Mesenchymal stem cell (in vitro differentiated cells and primary cell): Measurements from ENCODE around the gene AACS. TPM values are rescaled to one million over a fixed set of nuclear protein-coding genes. Genes with fewer than 3 reads are reported as not detected.

Source experiments
- DNase-seq: peaks from one replicate; pipeline ENCODE4 v3.0.0-alpha.2; 2013
- H2AFZ ChIP-seq: one replicate; pipeline ENCODE4 v1.6.1; 2013; ENCODE audit warnings: low read depth, mild to moderate bottlenecking, control low read depth, inconsistent platforms, low read length, moderate library complexity
- H2AK5ac ChIP-seq: 2 replicates; pipeline ENCODE4 v1.6.1; 2013; ENCODE audit warnings: low read length, moderate library complexity, mild to moderate bottlenecking, inconsistent platforms; ENCODE audit not compliant: severe bottlenecking
- H2BK120ac ChIP-seq: one replicate; pipeline ENCODE4 v1.6.1; 2013; ENCODE audit warnings: low read depth, mild to moderate bottlenecking, inconsistent platforms, low read length, moderate library complexity
- H2BK12ac ChIP-seq, 2 experiments: one replicate each; pipeline ENCODE4 v1.6.1; 2013; ENCODE audit warnings: inconsistent platforms in 2 of 2, low read length in 2 of 2, mild to moderate bottlenecking in 2 of 2, moderate library complexity in 2 of 2, control low read depth in 1 of 2
- H2BK15ac ChIP-seq: one replicate; pipeline ENCODE4 v1.6.1; 2013; ENCODE audit warnings: mild to moderate bottlenecking, low read depth, inconsistent platforms; ENCODE audit not compliant: poor library complexity, severe bottlenecking
- H2BK5ac ChIP-seq: 2 replicates; pipeline ENCODE4 v1.6.1; 2013; ENCODE audit warnings: low read depth, mild to moderate bottlenecking, low read length, control low read depth, inconsistent platforms; ENCODE audit not compliant: poor library complexity, severe bottlenecking
- H3K14ac ChIP-seq, 2 experiments: one replicate each; pipeline ENCODE4 v1.6.1; 2013; ENCODE audit warnings: inconsistent platforms in 2 of 2, low read length in 2 of 2, control low read depth in 1 of 2, mild to moderate bottlenecking in 1 of 2, moderate library complexity in 1 of 2
- H3K18ac ChIP-seq, 2 experiments: one replicate each; pipeline ENCODE4 v1.6.1; 2013; ENCODE audit warnings: inconsistent platforms in 2 of 2, low read length in 2 of 2, control low read depth in 1 of 2, low read depth in 1 of 2, mild to moderate bottlenecking in 1 of 2
- H3K23ac ChIP-seq, 2 experiments: one replicate each; pipeline ENCODE4 v1.6.1; 2013; ENCODE audit warnings: inconsistent platforms in 2 of 2, low read length in 2 of 2, mild to moderate bottlenecking in 2 of 2, moderate library complexity in 2 of 2, control low read depth in 1 of 2
- H3K27ac ChIP-seq: 2 replicates; pipeline ENCODE4 v1.5.1; 2013; ENCODE audit warnings: mild to moderate bottlenecking, moderate library complexity, low read length, control low read depth, inconsistent platforms; ENCODE audit not compliant: poor library complexity, severe bottlenecking
- H3K27me3 ChIP-seq, 2 experiments: 2 replicates each; pipeline versions ENCODE4 v1.6.1 to v1.7.0; 2013; ENCODE audit warnings: low read length in 2 of 2, mild to moderate bottlenecking in 2 of 2, moderate library complexity in 2 of 2, control low read depth in 1 of 2, inconsistent platforms in 1 of 2; ENCODE audit not compliant: control insufficient read depth in 1 of 2, insufficient read depth in 1 of 2
- H3K36me3 ChIP-seq, 2 experiments: 2 replicates each; pipeline versions ENCODE4 v1.6.1 to v1.7.0; 2013; ENCODE audit warnings: low read length in 2 of 2, control low read depth in 1 of 2, inconsistent platforms in 1 of 2, low read depth in 1 of 2, mild to moderate bottlenecking in 1 of 2; ENCODE audit not compliant: insufficient read depth in 2 of 2, control insufficient read depth in 1 of 2
- H3K4ac ChIP-seq, 2 experiments: one replicate each; pipeline ENCODE4 v1.6.1; 2013; ENCODE audit warnings: inconsistent platforms in 2 of 2, low read length in 2 of 2, mild to moderate bottlenecking in 2 of 2, moderate library complexity in 2 of 2, control low read depth in 1 of 2, low read depth in 1 of 2
- H3K4me1 ChIP-seq: 2 replicates; pipeline ENCODE4 v1.6.1; 2013; ENCODE audit warnings: low read depth, low read length, control low read depth; ENCODE audit not compliant: control insufficient read depth, insufficient read depth
- H3K4me2 ChIP-seq: 2 replicates; pipeline ENCODE4 v1.6.1; 2013; ENCODE audit warnings: low read length, mild to moderate bottlenecking, inconsistent platforms; ENCODE audit not compliant: poor library complexity, severe bottlenecking
- H3K4me3 ChIP-seq, 2 experiments: 2 replicates each; pipeline versions ENCODE4 v1.5.1 to v1.7.0; 2013; ENCODE audit warnings: low read length in 2 of 2, mild to moderate bottlenecking in 2 of 2, control low read depth in 1 of 2, low read depth in 1 of 2; ENCODE audit not compliant: insufficient read depth in 1 of 2
- H3K79me1 ChIP-seq: replicated peaks from 2 replicates; pipeline ENCODE4 v1.6.1; 2013; ENCODE audit warnings: mild to moderate bottlenecking, control low read depth, low read length, inconsistent platforms; ENCODE audit not compliant: poor library complexity, severe bottlenecking
- H3K9ac ChIP-seq: 2 replicates; pipeline ENCODE4 v1.7.0; 2013; ENCODE audit warnings: mild to moderate bottlenecking, low read length, moderate library complexity
- H3K9me3 ChIP-seq: 2 replicates; pipeline ENCODE4 v1.7.0; 2013; ENCODE audit warnings: mild to moderate bottlenecking, low read length; ENCODE audit not compliant: control insufficient read depth
- H4K8ac ChIP-seq: one replicate; pipeline ENCODE4 v1.6.1; 2013; ENCODE audit warnings: inconsistent platforms, mild to moderate bottlenecking, low read length, moderate library complexity
- H4K91ac ChIP-seq: one replicate; pipeline ENCODE4 v1.6.1; 2013; ENCODE audit warnings: mild to moderate bottlenecking, low read length, inconsistent platforms
- WGBS: methylation state at CpG from one replicate; pipeline ENCODE4 v1.1.7; 2013; ENCODE audit warnings: mixed read lengths; 5-methylcytosine and 5-hydroxymethylcytosine counted together
- small RNA-seq: library from polyadenylated mRNA; stranded (forward); fragments of <200 nt; extraction: miRNeasy Mini kit (QIAGEN cat#:217004); gene quantifications from one replicate; pipeline ENCODE3, GENCODE V24; 2013; ENCODE audit warnings: low read depth

AACS gene

GRCh38 chr12:125192690-125193221, 127.5 kb downstream of the AACS start:
- no peak overlapping the region for H4K8ac ChIP-seq

More at GRCh38 chr12:125192690-125193221, 127.5 kb downstream of the AACS start:
- H2BK12ac ChIP-seq = no peak overlapping the region
- no peak overlapping the region for H2AFZ ChIP-seq
- no peak overlapping the region for H3K9ac ChIP-seq
- H3K4ac ChIP-seq = no peak overlapping the region
- no peak overlapping the region for H3K18ac ChIP-seq
- no peak overlapping the region for H3K4me3 ChIP-seq
- H3K4me2 ChIP-seq = no peak overlapping the region
- H3K4me1 ChIP-seq = peaks cover 4% of the 10 kb centered on the region
- H2BK120ac ChIP-seq = no peak overlapping the region
- DNase-seq = no peak
- no peak overlapping the region for H2BK5ac ChIP-seq
- no peak overlapping the region for H3K14ac ChIP-seq
- H3K36me3 ChIP-seq = no peaks in the 10 kb centered on the region
- H2BK15ac ChIP-seq = no peak overlapping the region
- no peak overlapping the region for H3K23ac ChIP-seq
- 71% methylated on average over 9 of the region's 9 CpGs for WGBS
- H3K9me3 ChIP-seq = no peaks in the 10 kb centered on the region
- H3K79me1 ChIP-seq = no peaks in the 10 kb centered on the region
- peaks cover 54 to 59% of the 10 kb centered on the region in 2 experiments for H3K27me3 ChIP-seq
- H3K27ac ChIP-seq = no peak overlapping the region
- H4K91ac ChIP-seq = no peak overlapping the region
- H2AK5ac ChIP-seq = no peak overlapping the region

Small RNA genes within 50 kb of the gene (small RNA-seq; reads per million reads assigned to genes)
- not detected for gene AC122688.1
